Type B pancreatic cell (in vitro differentiated cells): ENCODE data around the gene TEKT3. TPM values are rescaled to one million over a fixed set of nuclear protein-coding genes. Genes with fewer than 3 reads are reported as not detected.

Source experiments
- DNase-seq: peaks from one replicate; pipeline ENCODE4 v3.0.0; 2021; ENCODE audit warnings: mixed read lengths; ENCODE audit not compliant: unreplicated experiment; ENCODE audit errors: extremely low spot score
- H3K27ac Mint-ChIP-seq: 2 replicates; pipeline ENCODE4 v1.8.0; 2021; ENCODE audit warnings: mild to moderate bottlenecking, mixed read lengths
- H3K27me3 Mint-ChIP-seq: 2 replicates; pipeline ENCODE4 v1.8.0; 2021; ENCODE audit warnings: mixed read lengths
- H3K36me3 Mint-ChIP-seq: 2 replicates; pipeline ENCODE4 v1.8.0; 2021; ENCODE audit warnings: mixed read lengths
- H3K4me1 Mint-ChIP-seq: one replicate; pipeline ENCODE4 v1.8.0; 2021; ENCODE audit warnings: mixed read lengths; ENCODE audit not compliant: unreplicated experiment
- H3K4me3 Mint-ChIP-seq: 2 replicates; pipeline ENCODE4 v1.8.0; 2021; ENCODE audit warnings: mild to moderate bottlenecking, mixed read lengths
- H3K9me3 Mint-ChIP-seq: 2 replicates; pipeline ENCODE4 v1.8.0; 2021; ENCODE audit warnings: mixed read lengths
- total RNA-seq: library from RNA; stranded (reverse); gene quantifications from 2 replicates; pipeline ENCODE4 v1.2.1, GENCODE V29; 2021; ENCODE audit warnings: low replicate concordance
- TF ChIP-seq, protein P1 (sequence below): fragments of 200-600 bp; sonication (generic); conservative IDR thresholded peaks from 2 replicates; pipeline ENCODE4 v1.5.0; 2021; ENCODE audit warnings: antibody characterized with exemption, mild to moderate bottlenecking

TEKT3 gene
- total RNA-seq, 1 donor from 2014 or later: 0.56 TPM

DNA sequence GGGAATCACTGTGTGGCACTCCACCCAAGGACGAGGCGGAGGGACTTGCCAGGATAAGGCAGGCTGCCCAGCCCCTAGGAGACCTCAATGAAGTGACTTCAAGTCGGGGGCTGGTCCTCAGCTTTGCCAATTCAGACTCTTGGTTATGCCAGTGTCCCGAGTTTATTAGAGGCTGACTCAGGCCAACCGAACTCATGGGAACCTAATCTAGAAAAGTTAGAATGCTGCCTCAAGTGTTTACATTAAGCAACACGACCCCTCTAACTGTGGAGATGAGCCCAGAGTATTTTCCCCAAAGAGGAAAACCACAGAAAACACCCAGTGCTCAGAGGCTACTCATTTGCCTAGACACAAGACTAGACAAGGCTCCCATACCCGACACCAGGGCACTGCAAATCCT is 1.1 kb upstream of the TEKT3 start:
- DNase-seq: no peak
- TF ChIP-seq, protein P1, sequence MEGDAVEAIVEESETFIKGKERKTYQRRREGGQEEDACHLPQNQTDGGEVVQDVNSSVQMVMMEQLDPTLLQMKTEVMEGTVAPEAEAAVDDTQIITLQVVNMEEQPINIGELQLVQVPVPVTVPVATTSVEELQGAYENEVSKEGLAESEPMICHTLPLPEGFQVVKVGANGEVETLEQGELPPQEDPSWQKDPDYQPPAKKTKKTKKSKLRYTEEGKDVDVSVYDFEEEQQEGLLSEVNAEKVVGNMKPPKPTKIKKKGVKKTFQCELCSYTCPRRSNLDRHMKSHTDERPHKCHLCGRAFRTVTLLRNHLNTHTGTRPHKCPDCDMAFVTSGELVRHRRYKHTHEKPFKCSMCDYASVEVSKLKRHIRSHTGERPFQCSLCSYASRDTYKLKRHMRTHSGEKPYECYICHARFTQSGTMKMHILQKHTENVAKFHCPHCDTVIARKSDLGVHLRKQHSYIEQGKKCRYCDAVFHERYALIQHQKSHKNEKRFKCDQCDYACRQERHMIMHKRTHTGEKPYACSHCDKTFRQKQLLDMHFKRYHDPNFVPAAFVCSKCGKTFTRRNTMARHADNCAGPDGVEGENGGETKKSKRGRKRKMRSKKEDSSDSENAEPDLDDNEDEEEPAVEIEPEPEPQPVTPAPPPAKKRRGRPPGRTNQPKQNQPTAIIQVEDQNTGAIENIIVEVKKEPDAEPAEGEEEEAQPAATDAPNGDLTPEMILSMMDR: no peak
- Mint-ChIP-seq H3K36me3 (no peaks in the 10 kb centered on the region), H3K4me1 (peaks cover 6% of the 10 kb centered on the region), H3K27me3 (peaks cover 76% of the 10 kb centered on the region), H3K9me3 (no peaks in the 10 kb centered on the region), H3K4me3 (no peak overlapping the region), H3K27ac (no peak overlapping the region)

DNA sequence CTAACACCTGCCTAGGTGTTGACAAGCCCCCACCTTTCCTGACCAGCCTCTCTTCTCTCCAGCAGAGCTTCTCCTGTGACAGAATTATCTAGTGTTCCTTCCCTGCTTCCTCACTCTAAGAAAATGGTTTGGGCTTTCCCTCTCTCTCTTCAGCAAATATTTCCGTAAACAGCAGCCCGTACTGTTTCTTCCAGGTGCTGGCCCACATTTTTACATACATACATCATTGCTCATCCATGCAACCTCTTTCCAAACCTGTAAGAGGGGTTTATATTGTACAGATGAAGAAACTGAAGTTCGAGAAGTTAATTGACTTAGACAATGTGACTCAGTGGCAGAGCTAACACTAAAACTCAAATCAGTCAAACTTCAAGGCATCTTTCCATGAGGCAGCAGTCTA is 569 bp upstream of the TEKT3 start:
- Mint-ChIP-seq H3K27me3 (peaks cover 76% of the 10 kb centered on the region), H3K9me3 (no peaks in the 10 kb centered on the region), H3K4me1 (peaks cover 6% of the 10 kb centered on the region), H3K27ac (no peak overlapping the region), H3K4me3 (peak overlapping the region; percentile 89), H3K36me3 (no peaks in the 10 kb centered on the region)
- no peak for DNase-seq
- TF ChIP-seq, protein P1: no peak

DNA sequence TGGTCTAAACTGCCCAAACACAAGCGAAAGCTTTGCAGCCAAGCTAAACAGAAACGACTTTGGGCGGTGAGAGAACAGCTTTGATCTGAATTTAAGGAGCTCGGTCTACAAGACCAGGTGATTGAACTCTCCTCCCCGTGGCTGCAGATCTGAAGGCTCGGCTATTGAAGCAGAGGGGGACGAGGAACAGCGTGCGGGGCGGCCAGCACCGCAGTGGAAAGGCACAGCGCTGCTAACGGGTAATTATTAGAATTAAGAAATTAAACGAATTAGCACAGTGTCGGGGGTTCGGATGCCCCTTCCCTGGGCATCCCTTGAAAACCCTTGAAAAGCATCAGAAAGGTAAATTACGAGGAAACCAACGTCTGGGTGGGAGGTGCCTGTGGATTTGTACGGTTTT is 431 bp downstream of the TEKT3 start:
- Mint-ChIP-seq H3K27me3 (peaks cover 67% of the 10 kb centered on the region), H3K4me1 (peaks cover 6% of the 10 kb centered on the region), H3K4me3 (peak overlapping the region; percentile 89), H3K9me3 (no peaks in the 10 kb centered on the region), H3K27ac (peak overlapping the region; percentile 54), H3K36me3 (no peaks in the 10 kb centered on the region)
- no peak for DNase-seq
- TF ChIP-seq, protein P1: no peak

DNA sequence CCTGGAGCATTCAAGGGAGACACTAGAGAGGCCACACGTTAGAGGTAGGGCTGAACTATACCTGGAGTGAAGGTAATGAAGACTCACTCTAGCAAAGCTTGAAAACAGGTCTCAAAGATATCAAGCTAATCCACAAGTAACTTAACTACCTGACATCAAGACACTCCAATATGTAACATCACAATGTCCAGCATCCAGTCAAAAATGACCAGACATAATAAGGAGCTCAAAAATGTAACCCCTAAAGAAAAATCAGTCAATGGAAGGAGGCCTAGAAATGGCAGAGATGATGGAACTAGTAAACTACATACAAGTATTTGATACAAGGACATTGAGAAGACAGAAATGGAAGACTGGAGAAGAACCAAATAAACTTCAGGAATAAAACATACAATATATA is 6.0 kb downstream of the TEKT3 start:
- TF ChIP-seq, protein P1: no peak
- no peaks in the 10 kb centered on the region for H3K9me3 Mint-ChIP-seq
- no peak overlapping the region for H3K4me3 Mint-ChIP-seq
- no peaks in the 10 kb centered on the region for H3K4me1 Mint-ChIP-seq
- H3K27ac Mint-ChIP-seq: no peak overlapping the region
- H3K27me3 Mint-ChIP-seq: peaks cover 16% of the 10 kb centered on the region
- DNase-seq: no peak
- no peaks in the 10 kb centered on the region for H3K36me3 Mint-ChIP-seq

DNA sequence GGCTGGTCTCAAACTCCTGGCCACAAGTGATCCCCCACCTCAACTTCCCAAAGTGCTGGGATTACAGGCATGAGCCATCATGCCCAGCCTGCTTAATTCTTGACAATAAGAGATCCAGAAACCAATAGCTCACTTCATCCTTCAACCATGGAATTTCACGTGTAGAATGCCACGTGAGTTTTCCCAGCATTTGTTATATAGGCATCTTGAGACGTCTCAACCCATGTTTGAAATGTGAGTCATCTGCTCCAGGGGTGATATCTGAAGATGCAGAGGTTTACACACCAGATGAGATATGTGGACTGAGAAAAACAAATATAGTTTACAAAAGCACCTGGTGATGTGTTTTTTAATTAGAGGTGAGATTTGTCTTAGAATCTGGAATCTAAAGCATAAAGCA is 7.1 kb downstream of the TEKT3 start:
- Mint-ChIP-seq H3K9me3 (no peaks in the 10 kb centered on the region), H3K27ac (no peak overlapping the region), H3K27me3 (peaks cover 4% of the 10 kb centered on the region), H3K4me1 (no peaks in the 10 kb centered on the region), H3K4me3 (no peak overlapping the region), H3K36me3 (no peaks in the 10 kb centered on the region)
- TF ChIP-seq, protein P1: no peak
- no peak for DNase-seq

DNA sequence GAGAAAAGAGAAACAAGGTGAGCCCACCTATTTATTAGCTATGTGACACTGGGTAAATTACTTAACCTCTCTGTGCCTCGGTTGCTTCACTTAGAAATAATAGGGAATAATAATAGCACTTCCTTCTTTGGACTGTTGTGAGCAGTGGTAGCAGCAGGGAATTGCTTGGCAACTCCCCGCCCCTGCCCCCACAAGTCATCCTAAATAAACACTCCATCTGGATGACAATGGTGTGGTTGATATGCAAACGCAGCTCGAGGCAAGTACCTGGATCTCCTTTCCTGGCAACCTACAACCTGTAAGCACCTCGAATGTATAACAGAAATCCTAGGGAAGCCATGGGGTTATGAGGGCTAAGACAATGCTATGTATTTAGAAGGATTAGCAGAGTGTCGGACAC is 9.1 kb downstream of the TEKT3 start:
- Mint-ChIP-seq H3K36me3 (no peaks in the 10 kb centered on the region), H3K4me1 (no peaks in the 10 kb centered on the region), H3K9me3 (no peaks in the 10 kb centered on the region), H3K4me3 (no peak overlapping the region), H3K27me3 (peaks cover 5% of the 10 kb centered on the region), H3K27ac (no peak overlapping the region)
- TF ChIP-seq, protein P1: no peak
- DNase-seq: no peak
